Stimulated activated CD8-positive, alpha-beta memory T cell treated with anti-CD3 and anti-CD28 coated beads, Interleukin-4, amount 100 ng/mL, for 24 hours (primary cell): Measurements from ENCODE around the gene FTCDNL1.

Source experiments
- DNase-seq: peaks from one replicate; pipeline ENCODE4 v3.0.0-alpha.2; 2020; ENCODE audit warnings: low read depth

FTCDNL1 gene

DNA sequence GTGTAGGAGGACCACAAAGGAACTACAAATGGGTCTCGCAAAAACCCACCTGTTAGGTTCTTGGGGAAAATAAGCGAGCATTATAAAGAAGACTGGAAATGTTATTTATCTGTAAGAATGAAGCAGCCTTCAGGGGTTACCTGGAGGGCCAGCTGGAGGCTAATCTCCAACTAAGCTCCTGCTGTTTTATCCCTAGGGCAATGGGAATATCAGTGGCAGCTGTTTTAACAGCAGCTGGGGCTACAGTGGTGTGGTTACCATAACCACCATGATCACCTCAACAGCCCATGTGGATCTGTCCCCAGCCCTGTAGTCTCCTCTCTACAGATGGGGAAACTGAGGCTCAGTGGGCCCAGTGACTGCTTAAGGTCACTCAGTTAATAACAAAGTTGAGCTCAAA is 108.1 kb downstream of the FTCDNL1 start:
- DNase-seq = no peak

DNA sequence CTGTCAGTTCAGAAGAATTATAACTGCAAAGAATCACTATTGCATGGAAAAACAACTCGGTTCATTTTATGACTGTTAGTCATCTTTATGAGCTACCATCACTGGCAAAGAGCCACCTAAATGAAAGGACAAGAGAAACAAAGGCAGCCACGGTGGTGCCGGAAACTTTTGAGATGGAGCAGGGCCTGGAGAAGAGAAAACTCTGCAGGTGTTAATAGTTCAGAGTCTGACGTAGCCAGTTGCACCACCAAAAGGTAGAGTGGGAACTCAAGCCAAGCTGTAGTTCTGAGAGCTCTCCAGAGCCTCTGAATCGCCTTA is 110.9 kb downstream of the FTCDNL1 start:
- no peak for DNase-seq

DNA sequence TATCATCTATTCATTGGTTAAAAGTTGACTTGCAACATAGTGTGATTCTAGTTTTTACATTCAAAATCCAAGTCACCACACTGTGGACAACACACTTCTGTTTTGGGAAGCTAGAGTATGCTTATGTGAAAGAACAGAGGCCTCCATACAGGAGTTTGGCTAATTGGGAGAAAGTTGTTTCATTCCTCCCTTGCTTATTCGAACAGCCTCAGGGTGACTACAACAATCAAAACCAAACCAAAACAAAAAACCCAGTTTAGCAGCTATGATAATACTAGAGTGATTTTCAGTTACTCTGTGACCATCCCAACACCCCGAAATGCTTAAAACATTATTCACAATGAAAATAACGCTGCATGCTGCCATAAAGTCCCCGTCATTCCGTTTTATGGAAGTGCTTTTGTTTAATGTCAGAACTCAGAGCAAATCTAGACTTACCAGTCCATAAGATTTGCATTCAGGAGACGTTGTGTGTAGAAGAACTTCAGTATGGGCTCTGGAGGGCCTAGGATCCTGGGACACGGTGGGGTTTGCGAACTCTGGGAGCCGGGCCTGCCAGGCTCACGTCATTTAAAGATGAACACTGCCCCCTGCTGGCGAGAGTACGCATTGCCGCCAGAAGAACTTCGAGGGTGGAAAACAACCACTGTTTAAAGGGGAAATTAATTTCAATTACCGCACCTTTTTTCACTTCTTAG is 111.4 kb downstream of the FTCDNL1 start:
- peak; percentile 49 for DNase-seq

DNA sequence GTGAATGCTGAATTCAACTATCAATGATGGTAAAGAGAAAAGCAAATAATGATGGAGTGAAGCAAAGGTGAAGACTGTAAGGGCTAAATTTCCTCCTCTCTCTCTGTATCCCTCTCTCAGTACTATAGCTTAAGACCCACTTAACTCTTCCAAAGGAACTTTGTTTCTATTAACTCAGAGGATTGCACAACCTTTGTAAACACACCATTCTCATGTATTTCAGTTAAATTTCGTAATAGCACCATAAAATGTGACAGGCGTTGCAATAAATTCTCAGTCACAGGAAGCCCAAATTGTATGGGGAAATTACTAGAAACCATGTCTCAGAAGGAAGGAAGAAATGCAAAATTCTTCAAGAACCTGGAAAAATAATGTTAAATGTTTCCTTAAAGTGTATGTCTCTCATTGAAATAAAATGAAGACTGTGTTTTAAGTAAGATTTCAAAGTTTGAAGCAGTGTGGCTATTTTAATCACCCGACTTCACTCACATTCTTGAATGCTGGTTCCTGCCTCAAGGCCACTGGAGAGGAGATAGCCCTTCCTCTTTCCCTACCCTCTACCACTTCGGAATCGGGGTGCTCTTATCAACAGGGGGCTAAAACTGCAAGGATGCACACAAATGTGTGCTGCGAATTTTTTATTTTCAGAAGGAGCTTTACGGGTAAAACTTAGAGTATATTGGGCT is 112.1 kb downstream of the FTCDNL1 start:
- no peak for DNase-seq

DNA sequence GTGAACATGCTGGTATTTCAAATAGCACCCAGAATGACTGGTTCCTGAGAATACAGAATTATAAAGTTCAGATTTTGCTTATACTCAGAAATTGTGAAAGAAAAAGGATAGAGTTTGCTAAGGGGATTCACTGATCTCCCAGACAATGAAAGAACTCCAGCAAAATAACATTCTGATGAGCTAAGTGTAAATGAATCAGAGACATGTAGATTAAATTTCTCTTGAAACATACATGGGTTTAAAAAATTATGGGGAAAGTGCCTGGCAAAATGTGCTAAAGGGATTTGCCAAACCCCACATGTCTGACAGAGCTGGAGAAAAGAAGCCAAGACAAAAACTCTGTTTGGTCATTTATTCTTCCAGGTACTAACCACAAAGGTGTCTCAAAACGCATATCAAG is 116.3 kb downstream of the FTCDNL1 start:
- DNase-seq = no peak

DNA sequence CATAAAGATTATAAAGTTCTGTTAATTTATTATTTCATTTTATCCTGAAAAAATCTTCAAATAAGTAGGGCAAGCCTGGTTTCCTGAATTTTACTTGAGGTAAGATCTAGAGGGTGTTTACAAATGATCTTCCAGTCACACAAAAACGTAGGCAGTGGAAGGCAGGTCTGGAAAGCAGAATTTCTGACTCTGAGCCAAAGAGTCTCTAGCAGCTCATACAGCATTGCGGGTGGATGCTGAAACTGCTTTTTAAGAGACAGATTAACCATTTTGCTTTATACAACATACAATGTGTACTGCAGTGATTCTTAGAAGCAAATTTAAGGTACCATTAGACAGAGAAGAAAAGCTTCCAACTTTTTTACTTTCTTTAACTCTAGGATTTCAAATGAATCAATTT is 117.0 kb downstream of the FTCDNL1 start:
- DNase-seq = no peak

DNA sequence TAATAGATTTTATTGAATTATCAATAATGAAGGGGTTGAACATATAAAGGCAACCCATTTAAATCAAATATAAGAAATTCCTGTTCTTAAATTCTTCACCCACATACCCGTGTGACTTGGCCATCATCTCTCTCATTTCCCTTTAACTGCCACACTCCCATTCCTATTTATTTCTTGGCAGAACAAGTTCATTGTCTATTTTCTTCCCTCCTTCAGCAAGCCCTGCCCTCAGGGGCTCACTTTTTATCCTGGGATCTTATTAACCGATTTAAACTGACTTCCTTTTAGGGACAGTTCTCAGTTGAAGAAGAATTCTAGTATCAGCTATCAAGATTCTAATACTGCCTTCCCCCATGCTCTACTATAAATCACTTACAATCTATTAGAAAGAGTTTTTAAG is 123.2 kb downstream of the FTCDNL1 start:
- DNase-seq = no peak

DNA sequence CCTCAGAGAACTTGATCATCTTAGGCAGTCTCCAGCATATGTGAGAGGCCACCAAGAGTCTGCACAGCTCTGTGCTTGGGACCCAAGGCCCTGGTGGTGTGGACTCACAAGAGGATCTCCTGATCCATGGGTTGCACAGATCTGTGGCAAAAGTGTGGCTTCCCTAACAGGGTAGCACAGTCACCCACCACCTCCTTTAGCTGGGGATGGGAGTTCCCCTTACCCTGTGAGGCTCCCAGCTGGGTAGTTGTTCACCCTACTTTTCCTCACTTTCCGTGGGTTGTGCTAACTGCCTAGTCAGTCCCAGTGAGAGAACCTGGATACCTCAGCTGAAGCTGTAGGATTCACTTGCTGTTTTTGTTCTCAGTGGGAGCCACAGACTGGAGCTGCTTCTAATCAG is 123.7 kb downstream of the FTCDNL1 start:
- no peak for DNase-seq

DNA sequence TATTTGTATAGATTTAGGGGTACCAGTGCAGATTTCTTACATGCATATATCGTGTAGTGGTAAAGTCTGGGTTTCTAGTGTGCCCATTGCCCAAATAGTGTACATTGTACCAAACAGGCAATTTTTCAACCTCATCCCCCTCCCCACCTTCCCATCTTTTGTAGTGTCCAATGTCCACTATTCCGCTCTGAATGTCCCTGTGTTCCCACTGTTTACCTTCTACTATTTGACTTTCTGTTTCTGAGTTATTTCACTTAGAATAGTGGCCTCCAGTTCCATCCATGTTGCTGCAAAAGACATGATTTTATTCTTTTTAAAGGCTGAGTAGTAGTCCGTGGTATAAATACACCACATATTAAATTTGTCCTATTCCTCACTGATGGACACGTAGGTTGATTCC is 132.9 kb downstream of the FTCDNL1 start:
- no peak for DNase-seq

DNA sequence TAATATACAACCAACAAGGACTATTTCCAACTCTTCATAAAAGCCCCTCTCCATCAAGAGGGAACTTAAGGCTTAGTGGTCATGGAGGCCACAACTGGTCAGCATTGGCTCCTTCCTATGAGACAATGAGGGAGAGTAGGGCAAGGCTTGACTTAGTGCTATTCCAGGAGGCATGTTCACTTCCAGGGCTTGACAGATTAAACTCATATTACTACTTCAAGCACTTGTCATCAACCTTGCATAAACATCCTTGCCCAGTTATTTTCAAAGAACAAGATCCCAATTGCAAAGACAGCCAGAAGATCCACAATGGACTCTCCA is 133.4 kb downstream of the FTCDNL1 start:
- DNase-seq = no peak

DNA sequence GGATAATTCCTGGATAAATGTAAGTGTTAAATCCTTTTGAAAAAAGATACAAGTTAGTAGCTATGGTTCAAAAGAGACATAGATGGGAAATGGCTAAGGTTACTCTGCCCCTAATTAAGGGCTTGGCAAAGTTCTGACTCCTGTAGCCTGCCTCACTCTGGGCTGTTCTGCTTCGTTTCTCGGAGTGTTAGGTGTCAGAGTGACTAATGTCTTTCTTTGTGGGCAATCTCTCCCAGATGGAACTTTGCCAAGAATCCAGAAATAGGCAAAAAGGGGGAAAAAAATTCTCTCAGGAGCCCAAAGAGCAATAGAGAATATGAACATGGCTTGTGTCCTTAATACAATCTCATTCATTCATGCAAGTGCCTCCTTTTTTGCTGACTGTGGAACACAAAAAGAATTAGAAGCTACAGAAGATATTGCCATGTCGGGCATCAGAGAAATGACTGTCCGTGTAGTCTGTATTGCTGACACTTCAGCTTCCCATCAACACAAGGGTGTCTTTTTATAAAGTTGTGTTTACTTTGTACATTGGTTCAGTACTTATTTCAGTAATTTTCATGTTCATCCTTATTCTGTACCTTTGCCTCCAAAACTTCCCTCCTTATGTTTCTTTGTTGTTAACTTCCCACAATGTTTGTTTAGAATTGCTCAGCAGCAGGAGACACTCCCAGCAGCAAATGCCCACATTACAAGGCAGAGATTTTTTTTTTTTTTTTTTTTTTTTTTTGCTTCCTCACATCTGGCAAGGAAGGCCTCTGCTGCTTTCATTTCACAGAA is 134.0 kb downstream of the FTCDNL1 start:
- DNase-seq = no peak

DNA sequence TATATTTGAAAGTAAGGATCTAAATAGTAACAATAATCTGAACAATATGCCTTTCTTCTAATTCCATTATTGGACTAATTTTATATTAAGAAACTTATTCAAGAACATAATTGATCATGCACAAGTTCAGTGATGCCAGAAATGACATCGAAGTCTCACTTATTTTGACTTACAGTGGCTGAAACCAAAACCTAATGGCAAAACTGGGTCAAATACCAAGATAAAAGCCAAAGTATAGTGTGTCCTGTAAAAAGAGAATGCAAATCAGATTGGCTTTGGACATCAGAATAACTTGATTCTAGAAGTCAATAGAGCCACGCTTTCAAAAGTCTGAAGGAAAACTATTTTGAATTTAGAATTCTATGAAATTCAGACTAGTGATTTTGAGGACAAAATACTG is 137.2 kb downstream of the FTCDNL1 start:
- no peak for DNase-seq

DNA sequence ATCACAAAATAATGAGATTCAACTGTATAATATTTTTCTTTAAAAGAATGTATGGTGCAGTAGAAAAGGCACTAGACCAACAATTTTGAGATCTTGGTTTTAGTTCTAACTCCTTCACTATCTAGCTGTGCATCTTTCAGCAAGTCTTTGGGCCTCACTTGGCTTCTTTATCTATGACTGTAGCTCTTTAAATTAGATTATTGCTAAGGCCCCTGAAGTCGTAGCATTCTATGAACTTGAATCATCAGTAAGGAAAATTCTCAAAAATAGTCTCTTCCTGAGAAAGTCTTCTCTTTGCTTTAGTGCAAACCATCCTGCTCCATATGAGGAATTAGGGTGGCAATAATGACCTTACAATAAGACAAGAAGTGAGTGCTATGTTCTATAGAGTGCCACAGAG is 140.4 kb downstream of the FTCDNL1 start:
- DNase-seq = no peak
